Daoy (cell line): ENCODE results near the gene CHN1. TPM values are rescaled to one million over a fixed set of nuclear protein-coding genes. Genes with fewer than 3 reads are reported as not detected.

ENCODE experiments used
- DNase-seq: peaks from one replicate; pipeline ENCODE4 v3.0.0-alpha.2; 2015; ENCODE audit warnings: low read depth
- total RNA-seq: library from RNA; depleted of rRNA; stranded (reverse); fragments of >200 nt; shearing (Covaris generic); gene quantifications from 2 replicates; pipeline ENCODE4 v1.2.3, GENCODE V29; 2014

Gene CHN1
- total RNA-seq, 1 experiment from 2014 or later, result 27.4 TPM

DNA sequence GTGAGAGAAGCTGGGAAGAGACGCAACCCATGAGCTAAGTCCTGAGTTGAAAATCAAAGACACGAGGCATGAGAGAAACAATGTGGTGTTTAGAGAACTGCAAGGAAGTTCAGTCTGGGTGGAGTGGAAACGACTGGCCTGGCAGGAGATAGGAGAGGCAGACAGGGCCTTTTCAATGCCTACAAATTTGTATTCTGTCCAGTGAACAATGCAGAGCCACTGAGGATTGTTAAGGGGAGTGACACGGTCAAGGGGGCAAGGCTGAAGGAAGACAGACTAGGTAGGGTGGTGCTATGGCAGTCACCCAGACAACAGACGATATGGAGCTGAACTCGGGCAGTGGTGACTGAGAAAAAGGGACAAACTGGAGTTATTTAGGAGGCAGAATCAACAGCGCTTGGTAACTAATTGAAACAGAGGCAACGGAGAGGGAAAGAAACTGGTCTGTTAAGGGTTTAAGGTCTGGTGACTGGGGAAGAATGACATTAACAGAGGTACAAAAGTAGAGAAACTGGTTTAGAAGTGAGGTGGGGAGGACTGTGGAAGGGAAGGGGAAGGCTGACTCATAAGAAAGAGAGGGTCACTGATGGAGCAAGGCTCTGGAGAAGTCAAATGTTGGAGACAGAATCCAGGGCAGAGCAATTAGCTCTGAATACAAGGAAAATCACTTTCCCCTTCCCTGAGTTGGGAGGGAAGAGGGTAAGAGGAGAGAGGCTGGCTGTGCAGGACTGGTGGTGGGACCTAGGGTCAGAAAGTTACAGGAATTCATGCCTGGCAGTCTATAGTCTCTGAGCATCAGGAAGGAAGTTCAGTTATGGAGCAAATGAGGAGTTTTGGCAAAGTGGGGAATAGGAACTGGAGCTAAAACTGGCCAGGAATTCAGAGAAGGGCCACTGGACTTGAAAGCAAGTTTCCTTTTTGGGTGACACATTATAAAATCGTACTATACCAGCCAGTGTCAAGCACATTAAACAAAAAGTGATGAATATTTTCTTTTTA is 177.5 kb downstream of the CHN1 start:
- no peak for DNase-seq

DNA sequence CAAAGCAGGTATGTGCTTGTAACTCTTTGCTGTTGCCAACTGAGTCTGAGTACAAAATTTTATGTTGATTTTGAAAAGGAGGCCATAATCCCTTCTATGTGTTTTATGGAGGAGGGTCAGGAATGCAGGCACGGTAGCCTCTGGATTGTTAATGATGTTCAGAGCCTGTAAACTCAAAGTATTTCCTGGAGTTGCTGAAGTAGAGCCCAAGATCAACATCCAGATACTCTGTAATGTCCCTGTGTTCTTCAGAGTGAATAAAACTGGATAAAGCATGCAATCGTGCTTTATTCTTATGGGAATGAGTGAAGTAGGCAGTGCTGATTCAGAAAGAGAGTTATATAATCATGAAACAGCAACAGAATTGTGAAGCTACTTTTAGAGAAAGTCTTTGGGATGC is 179.1 kb downstream of the CHN1 start:
- DNase-seq, result no peak

DNA sequence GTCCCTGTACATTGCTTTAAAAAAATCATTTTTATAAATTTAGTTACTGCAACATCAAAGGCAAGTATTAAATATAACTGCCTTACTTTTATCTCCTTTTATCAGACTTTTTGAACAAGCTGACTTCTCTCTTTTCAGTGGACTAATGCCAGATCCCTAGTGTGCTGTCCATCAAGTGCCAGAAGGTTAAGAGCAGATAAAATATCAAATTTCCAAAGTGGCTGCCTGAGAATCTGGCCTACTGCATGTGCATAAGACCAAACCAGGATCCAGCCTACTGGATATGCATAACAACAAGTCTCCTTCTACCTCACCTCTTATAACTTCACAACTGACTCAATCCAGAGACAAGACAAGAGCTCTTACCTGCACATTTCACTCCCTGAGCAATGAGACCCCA is 181.1 kb downstream of the CHN1 start:
- no peak for DNase-seq

DNA sequence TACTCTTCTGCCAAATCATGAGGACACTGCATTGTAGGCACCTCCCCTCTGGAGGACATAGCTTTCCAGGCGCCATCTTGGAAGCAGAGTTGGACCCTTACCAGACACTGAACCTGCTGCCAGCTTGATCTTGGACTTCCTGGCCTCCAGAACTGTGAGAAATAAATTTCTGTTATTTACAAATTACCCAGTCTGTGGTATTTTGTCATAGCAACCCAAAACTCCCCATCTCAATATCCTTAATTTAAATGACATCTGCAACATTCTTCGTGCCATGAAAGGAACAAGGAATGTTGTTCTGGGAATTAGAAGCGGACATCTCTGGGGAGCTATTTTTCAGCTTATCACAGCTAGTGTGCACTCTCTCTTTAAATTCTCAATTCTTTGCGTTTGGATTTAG is 183.6 kb downstream of the CHN1 start:
- no peak for DNase-seq

DNA sequence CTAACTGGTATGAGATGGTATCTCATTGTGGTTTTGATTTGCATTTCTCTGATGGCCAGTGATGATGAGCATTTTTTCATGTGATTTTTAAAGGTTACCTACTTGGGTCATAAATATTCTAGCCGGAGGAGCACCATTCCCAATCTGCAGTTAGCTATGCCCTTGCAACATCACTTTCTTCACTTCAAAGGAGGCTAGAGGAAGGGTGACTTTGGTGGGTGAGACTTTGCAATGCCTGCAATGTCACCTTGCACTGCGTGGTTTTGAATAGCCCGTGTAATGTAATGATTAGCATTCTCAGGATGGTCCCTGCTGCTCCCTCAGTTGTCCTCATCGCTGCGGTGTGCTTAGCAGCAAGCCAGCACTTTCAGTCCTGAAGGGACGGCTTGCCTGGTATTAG is 184.8 kb downstream of the CHN1 start:
- DNase-seq, result no peak

DNA sequence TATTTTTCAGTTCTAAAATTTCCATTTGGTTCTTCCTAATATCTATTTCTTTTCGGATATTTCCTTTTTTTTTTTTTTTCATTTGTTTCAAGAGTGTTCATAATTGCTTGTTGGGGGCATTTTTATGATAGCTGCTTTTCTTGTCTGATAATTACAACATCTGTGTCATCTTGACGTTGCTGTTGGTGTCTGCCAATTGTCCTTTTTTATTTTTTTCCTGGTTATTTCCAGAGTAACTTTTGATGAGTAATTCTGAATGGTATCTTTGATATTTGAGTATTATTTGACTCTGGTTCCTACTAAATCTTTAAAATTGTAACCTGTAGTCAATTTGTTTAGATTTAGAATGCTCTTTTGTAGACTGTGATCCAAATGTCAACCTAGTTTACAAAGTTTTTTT is 189.7 kb downstream of the CHN1 start:
- DNase-seq, result no peak

DNA sequence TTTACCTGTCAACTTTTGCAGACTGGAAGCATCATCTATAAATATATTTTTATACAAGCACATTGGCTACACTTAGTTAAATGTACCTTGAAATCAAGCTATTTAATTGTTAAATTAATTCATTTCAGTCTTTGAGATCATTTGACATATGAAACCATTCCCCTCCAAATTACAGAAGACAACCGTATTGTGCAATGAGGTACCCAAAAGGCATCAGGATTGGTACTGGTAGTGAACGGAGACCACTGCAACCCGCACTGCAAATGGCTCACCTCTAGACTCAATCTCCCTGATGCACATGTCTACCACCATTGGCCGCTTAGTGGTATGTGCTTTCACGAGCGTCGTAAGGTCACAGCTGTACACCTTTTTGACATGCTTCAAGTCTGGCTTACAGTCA is 193.1 kb downstream of the CHN1 start:
- DNase-seq, result no peak

DNA sequence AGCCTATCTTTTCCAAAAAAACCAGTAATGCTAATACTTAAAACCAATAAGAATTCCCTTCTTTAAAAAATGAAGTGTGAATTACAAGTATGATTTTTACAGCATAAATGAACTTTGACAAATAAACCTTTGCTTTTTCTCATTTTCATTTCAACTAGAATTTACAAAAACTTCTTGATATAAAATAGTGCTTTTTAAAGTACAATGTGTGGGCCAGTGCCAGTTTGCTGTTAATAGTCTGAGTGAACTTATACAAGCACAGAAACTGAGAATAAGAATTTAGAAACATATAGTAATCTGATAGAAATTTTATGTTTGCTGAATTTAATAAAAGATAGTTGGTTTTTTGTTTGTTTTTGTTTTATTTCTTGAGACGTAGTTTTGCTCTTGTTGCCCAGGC is 197.2 kb downstream of the CHN1 start:
- DNase-seq, result no peak

DNA sequence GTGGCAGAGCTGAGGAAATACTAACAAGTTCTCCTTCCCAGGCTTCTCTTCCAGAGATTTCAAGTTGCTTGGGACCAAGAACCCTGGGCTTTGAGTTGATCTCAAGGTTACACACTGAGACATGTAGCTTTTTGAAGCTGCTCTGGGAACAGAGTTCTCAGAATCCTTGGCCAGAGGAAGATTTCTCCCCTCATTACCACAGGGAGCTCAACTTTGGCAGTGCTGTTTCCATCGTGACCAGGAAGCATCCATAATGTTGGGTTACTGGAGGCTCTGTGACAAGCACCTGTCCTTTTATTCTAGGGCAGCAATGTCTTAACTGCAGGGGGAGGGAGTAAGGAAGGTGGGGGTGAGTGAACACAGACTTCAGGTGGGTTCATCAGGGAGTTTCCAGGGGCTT is 199.4 kb downstream of the CHN1 start:
- DNase-seq, result no peak

DNA sequence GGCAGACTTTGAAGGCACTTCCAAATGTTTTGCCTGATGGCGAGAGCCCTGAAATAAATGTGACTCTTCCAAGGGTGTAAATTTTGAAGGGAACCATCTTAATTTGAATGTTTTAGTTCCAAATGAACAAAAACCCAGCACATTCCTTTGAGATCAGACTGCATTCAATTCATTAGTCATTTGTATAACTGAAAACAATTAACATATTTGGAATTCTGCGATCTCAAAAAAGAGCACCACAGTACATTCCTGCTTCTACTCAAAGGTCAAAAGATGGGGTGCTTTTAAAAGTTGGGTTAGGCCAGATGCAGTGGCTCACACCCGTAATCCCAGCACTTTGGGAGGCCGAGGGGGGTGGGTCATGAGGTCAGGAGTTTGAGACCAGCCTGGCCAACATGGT is 202.7 kb downstream of the CHN1 start:
- DNase-seq, result no peak

DNA sequence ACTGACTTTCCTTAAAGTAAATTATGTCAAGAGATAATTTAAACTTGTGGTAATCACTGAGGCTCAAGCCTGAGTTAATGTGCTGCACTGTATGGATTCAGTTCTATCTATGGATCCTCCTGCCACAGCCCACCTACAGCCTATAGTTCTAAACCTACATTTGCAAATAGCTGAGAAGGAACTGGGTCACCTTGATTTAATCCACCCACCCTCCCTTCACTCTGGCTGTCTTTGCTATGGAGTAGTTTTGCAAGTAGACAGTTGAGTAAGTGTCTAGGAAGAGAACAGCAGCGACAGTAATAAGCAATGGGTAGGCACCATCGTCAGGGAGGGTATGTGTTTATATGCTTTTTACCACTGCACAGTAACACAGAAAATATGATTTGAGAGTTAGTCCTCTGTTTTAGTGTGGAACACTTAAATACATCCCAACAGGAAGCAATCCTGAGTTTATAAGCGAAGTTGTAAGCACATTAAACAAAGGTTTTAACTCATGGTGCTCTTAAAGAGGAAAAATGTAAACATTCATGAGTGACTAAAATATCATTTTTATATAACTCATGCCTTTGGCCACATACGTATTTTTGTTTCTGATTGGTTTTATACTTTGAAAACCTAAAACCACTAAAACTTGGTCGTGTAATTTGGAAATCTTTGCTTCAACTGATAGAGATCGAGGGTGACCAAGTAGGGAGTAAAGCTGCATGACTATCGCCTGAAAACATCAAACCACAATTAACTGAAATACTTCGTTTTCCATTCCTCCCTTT is 204.6 kb downstream of the CHN1 start:
- no peak for DNase-seq

DNA sequence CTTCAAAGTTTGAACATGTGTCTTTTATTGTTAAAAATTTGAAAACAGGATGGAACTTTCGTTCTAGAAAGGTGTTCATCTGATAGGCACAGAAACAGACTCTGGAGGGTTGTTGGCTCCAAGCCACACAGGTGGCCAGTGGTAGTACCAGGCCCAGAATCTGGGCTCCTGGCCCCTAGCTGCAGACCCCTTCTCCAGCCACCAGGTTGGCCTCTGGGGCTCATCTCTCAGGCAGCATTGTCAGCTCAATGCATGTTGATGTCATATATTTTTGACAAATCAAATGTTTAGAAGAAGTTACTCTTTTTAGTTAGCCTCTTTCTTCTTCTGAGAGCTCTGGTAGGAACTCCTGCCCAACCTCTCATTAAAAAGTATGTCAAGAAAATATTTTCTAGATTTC is 206.4 kb downstream of the CHN1 start:
- no peak for DNase-seq

DNA sequence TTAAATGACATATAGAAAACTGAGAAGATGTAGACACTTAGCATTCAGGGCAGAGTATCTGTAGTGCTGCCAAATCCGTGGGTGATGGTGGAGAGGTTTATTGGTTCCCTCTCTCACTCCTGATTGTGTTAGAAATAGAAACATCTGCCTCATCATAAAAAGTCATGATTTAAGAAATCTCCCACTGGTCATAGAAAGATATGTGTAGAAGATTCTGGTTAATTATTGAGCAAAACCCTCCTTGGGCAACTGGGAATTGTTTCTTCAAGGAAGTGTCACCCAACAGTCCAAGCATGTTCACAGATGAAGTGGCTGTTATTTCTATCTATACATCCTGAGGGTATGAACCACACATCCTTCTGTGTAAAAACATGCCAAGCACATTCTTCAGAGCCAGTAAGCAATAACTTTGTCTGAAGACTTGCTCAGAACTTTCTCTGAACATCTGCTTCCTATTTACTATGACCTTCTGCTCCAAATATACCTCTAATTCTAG is 207.4 kb downstream of the CHN1 start:
- DNase-seq, result no peak

DNA sequence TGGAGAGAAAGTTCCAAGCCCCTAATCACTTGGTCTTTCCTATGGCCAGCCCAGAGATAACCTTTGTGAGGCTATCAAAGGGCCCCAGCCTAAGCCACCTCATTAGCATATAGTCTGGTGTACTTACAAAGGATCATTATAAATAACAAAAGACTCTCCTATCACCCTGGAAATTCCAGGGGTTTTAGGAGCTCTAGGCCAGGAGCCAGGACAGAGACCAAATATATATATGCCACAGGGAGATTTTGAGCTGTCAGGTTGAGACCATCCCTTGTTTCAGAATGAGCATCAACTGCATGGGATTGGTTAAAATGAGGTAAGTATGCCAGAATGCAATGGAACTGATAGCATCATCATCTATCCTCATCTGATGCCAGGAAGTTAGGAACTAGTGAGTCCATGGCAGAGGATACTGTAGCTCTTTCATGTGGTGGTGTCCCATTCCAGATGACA is 208.8 kb downstream of the CHN1 start:
- no peak for DNase-seq

DNA sequence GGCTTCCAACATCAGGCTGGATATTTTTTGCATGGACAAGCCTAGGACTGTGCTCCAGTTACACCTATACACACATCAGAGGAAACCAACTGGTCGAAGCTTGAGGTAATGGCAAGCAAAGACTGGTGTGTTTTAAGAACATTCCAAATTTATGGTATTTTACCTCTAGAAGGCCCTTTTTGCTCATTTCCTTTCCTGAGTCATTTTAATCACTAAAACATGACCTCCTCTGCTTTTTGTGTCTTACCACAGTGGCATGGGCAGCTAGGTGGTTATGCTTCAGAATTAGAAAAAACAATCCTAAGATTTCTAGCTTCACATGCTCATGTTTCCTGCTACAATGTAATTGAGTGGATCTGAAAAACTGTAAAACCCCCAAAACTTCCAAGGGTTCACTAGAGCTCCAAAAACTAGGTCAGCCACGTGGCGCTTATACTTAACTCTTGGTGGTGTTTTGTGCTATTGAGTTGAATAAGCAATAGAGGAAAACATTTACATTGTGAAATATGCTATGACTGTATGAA is 210.3 kb downstream of the CHN1 start:
- DNase-seq, result no peak

DNA sequence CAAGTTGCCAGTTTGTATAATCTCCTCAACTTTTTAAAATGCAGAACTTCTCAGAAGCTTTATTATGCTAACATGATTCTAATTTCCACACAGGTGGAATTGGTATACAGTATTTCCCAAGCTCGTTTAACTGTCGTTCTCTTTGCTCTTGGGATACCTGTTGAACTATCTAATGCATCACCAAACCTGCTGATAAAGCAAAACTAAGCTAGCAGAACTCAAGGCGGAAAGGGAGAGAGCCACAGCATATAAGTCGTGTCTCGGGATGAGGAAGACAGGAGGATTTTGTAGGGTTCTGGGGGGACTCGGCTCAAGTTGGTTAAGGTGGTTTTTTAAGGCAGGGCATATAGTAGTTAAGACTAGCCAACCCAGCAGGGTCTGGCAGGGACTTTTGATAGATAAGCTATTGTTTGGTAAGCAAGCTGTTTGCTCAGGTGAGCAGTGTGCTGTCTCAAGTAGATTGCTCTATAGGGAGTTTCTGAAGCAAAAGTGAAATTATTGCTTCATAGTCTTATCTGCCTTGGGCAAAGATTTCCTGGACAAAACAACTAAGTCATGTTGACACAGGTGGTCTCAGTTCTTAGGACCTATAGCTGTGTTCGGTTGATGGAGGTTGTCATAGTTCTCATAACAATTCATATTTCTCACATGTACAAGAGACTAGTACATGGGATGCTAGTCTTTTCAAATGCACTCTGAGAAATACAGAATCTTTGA is 212.7 kb downstream of the CHN1 start:
- no peak for DNase-seq

DNA sequence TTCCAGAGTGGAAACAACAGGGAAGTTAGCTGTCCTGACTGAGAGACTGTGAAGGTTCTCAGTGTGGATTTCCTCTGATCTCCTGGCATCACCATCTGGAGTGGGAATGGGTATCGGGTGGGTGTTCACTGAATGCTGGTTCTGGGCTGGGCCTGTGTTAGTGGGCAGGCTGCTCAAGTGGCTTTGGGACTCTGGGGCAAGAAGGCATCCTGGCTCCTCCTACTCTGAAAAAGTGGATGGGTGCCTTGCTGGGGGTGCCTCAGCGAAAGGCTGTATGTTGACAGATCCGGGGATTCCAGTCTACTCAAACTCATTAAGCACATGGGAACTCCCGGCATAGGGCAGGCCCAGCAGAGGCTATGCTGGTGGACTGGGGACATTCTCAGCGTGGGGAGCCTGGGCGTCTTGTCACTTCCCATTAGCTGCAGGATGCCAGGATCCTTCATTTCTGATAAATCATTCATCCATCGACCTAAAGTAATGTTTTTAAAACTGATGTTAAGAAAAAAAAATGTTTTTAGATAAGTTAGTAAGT is 213.4 kb downstream of the CHN1 start:
- no peak for DNase-seq

DNA sequence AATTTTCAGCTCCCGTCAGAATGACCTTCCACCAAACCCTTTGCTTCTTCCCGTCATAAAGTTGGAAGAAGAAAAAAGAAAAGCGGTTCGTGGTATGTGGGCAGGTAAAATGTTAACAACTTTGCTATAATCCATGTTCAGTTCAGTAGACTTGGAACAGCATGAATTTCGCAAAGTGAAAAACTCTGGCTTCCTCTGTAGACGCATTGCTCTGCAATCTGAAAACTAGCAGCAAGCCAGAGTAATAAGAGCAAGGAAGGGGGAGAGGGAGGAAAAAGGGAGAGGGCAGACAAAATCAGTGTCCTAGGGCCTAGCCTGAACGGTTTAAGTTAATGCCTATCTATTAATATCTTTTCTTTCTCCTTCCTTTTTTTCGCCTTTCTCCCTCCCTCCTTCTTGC is 214.2 kb downstream of the CHN1 start:
- no peak for DNase-seq

DNA sequence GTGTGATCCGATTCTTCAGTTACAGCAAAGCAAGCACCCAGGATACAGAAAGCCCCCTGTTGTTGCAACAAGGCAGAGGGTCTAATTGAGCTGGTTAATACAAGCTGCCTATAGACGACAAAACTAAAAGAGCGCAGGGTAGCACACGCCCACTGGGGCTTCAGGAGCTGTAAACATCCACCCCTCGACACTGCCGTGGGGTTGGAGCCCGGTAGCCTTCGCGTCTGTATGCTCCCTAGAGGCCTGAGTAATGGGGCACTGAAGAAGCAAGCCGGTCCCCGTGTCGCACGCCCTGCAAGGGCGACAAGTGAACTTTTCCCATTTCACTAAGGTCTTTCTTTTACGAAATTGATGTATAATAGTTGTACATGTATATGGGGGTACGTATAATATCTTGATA is 216.2 kb downstream of the CHN1 start:
- DNase-seq, result no peak

DNA sequence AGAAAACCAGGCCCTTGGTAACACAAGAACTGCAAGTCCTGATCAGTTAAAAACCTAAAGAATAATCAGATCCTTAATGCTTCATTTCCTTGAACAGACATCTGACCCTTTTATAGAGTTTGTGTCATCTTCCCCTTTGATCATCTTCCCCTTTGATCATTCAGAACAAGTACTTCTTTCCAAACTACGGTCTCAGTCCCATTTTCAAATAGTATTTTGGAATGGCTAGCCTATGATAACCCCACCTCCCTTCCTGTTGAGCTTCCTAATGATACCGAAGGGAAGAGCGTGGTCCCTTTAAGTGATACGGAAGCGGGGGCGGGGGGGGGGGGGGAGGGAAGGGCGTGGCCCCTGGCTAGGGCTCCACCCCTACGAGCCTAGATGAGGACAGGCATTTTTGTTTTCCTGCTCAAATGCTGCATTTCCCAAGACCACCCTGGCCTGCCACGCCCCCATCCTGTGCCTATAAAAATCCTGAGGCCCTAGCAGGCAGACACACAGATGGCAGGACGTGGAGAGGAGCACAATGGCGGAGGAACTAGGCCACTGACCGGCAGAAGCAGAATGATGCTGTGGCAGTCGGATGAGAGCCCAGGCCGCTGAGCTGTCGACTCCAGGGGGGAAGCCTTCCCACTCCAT is 216.8 kb downstream of the CHN1 start:
- no peak for DNase-seq
